ENCODE data around the gene CCND3.
A peak's percentile ranks its signal among the peaks of the same experiment; 100 is the strongest.

CCND3 gene

GRCh38 chr6:41941280-41942066 is at the start of gene CCND3:
Gene CCND3, minus strand, starts transcription at chr6:41941808. Its CDS starts 159 bp downstream, at chr6:41941649.
- peak; percentile 65 for DNase-seq

GRCh38 chr6:41986339-41986738 is 44.7 kb upstream of the CCND3 start:
- DNase-seq: no peak

GRCh38 chr6:41984623-41985022 is 43.0 kb upstream of the CCND3 start:
- DNase-seq: no peak

- DNase-seq: no peak
Measured at GRCh38 chr6:41976794-41977484, 35.3 kb upstream of the CCND3 start.

- no peak for DNase-seq
Measured at GRCh38 chr6:41975276-41975675, 33.7 kb upstream of the CCND3 start.

GRCh38 chr6:41974281-41974825 is 32.7 kb upstream of the CCND3 start:
- no peak for DNase-seq

- DNase-seq: no peak
Measured at GRCh38 chr6:41972826-41973225, 31.2 kb upstream of the CCND3 start.

- DNase-seq: no peak
Measured at GRCh38 chr6:41970436-41970846, 28.8 kb upstream of the CCND3 start.

- no peak for DNase-seq
Measured at GRCh38 chr6:41967312-41968287, 26.0 kb upstream of the CCND3 start.

- no peak for DNase-seq
Measured at GRCh38 chr6:41966961-41967311, 25.3 kb upstream of the CCND3 start.

- DNase-seq: no peak
Measured at GRCh38 chr6:41966214-41966920, 24.8 kb upstream of the CCND3 start.

- DNase-seq: no peak
Measured at GRCh38 chr6:41965429-41966213, 24.0 kb upstream of the CCND3 start.

GRCh38 chr6:41964201-41964887 is 22.7 kb upstream of the CCND3 start:
- no peak for DNase-seq

GRCh38 chr6:41963371-41963770 is 21.8 kb upstream of the CCND3 start:
- no peak for DNase-seq

GRCh38 chr6:41960028-41960427 is 18.4 kb upstream of the CCND3 start:
- DNase-seq: no peak

- DNase-seq: no peak
Measured at GRCh38 chr6:41958022-41958856, 16.6 kb upstream of the CCND3 start.

GRCh38 chr6:41957117-41957516 is 15.5 kb upstream of the CCND3 start:
- no peak for DNase-seq

GRCh38 chr6:41955412-41955811 is 13.8 kb upstream of the CCND3 start:
- no peak for DNase-seq

- DNase-seq: no peak
Measured at GRCh38 chr6:41954668-41955067, 13.1 kb upstream of the CCND3 start.

Data from NCI-H1092 (cell line).